Measurements from ENCODE around the gene HSPB3. TPM values are rescaled to one million over a fixed set of nuclear protein-coding genes. Genes with fewer than 3 reads are reported as not detected.
"Not testable (repeated sequence)": the region's sequence is repeated elsewhere in the genome, so short reads cannot be mapped to it uniquely, and the experiment has no call there.

The HSPB3 gene
- polyA plus RNA-seq, 2 of the 4 experiments (the other 2 are of a cell fraction), result not detected

- Histone ChIP-seq H3K27ac (no peak overlapping the region), H3K4me2 (no peak overlapping the region), H3K4me1 (no peaks in the 10 kb centered on the region), H3K9me3 (no peaks in the 10 kb centered on the region), H3K4me3 (no peak overlapping the region)
- ChIA-PET CTCF (interaction anchor here (0.9 to 3.0 kb wide), 7 partner anchors 18 to 722 kb away, joined by 3 to 20 read pairs (median 5); partner anchors contain the start of genes ARL15 and SNX18), POLR2A (no interaction called here)
- no peak for FAIRE-seq
- no peak for TF ChIP-seq ZSCAN20 (CRISPR knock-in tag; IDR thresholded peaks at IDR 0.05)
- TF ChIP-seq HEYL (CRISPR knock-in tag; IDR thresholded peaks at IDR 0.05), result no peak
- no peak for TF ChIP-seq CEBPB (IDR thresholded peaks at IDR 0.05)
- TF ChIP-seq NFE2L2 (conservative IDR thresholded peaks at IDR 0.05; ENCODE audit: low read length), result no peak
- no peak for TF ChIP-seq SREBF2 (IDR thresholded peaks at IDR 0.05)
- TF ChIP-seq, protein P1, sequence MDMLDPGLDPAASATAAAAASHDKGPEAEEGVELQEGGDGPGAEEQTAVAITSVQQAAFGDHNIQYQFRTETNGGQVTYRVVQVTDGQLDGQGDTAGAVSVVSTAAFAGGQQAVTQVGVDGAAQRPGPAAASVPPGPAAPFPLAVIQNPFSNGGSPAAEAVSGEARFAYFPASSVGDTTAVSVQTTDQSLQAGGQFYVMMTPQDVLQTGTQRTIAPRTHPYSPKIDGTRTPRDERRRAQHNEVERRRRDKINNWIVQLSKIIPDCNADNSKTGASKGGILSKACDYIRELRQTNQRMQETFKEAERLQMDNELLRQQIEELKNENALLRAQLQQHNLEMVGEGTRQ (IDR thresholded peaks at IDR 0.05), result no peak
- WGBS (ENCODE audit: missing lambda C conversion rate), result 77% methylated on average over 2 of the region's 2 CpGs
- no peak for ATAC-seq
- no peak for DNase-seq (ENCODE audit: low read depth in 1 of 2, low spot score in 1 of 2)
These were observed 30.2 kb upstream of the HSPB3 start for GRCh38 chr5:54425258-54425657.

GRCh38 chr5:54426209-54426608, 29.3 kb upstream of the HSPB3 start:
- ChIA-PET POLR2A (interaction anchor here (0.6 to 1.1 kb wide), 2 partner anchors 31 to 116 kb away, joined by 3 read pairs; partner anchors contain the start of gene ARL15), CTCF (interaction anchor here (0.7 to 3.0 kb wide), 5 partner anchors 17 to 183 kb away, joined by 3 to 20 read pairs (median 5); no protein-coding TSS in a partner anchor)
- no peak for ATAC-seq
- Histone ChIP-seq H3K9me3 (no peaks in the 10 kb centered on the region), H3K27ac (no peak overlapping the region), H3K4me3 (no peak overlapping the region), H3K4me1 (no peaks in the 10 kb centered on the region), H3K4me2 (no peak overlapping the region)
- no peak for FAIRE-seq
- 58% methylated on average over 1 of the region's 1 CpG for WGBS (ENCODE audit: missing lambda C conversion rate)
- no peak for DNase-seq (ENCODE audit: low read depth in 1 of 2, low spot score in 1 of 2)
- no peak for TF ChIP-seq FOSL2 (IDR thresholded peaks at IDR 0.05)
- TF ChIP-seq FOSL2 (CRISPR knock-in tag; IDR thresholded peaks at IDR 0.05), result no peak

- H3K4me1 ChIP-seq, result peaks cover 11% of the 10 kb centered on the region
- POLR2A ChIA-PET; H3K9me3 ChIP-seq; H3K4me3 ChIP-seq; ATAC-seq; H3K27ac ChIP-seq; FAIRE-seq; H3K4me2 ChIP-seq; DNase-seq (ENCODE audit: low read depth in 1 of 2, low spot score in 1 of 2): not testable (repeated sequence)
- CTCF ChIA-PET, result interaction anchor here (1.4 to 2.4 kb wide), 3 partner anchors 8 to 55 kb away, joined by 5 to 15 read pairs (median 9); no protein-coding TSS in a partner anchor
- 62% methylated on average over 2 of the region's 2 CpGs for WGBS (ENCODE audit: missing lambda C conversion rate)
- peak; percentile 62 for TF ChIP-seq ZC3H11A (IDR thresholded peaks at IDR 0.05)
These were observed 20.8 kb upstream of the HSPB3 start for GRCh38 chr5:54434650-54435049.

DNA sequence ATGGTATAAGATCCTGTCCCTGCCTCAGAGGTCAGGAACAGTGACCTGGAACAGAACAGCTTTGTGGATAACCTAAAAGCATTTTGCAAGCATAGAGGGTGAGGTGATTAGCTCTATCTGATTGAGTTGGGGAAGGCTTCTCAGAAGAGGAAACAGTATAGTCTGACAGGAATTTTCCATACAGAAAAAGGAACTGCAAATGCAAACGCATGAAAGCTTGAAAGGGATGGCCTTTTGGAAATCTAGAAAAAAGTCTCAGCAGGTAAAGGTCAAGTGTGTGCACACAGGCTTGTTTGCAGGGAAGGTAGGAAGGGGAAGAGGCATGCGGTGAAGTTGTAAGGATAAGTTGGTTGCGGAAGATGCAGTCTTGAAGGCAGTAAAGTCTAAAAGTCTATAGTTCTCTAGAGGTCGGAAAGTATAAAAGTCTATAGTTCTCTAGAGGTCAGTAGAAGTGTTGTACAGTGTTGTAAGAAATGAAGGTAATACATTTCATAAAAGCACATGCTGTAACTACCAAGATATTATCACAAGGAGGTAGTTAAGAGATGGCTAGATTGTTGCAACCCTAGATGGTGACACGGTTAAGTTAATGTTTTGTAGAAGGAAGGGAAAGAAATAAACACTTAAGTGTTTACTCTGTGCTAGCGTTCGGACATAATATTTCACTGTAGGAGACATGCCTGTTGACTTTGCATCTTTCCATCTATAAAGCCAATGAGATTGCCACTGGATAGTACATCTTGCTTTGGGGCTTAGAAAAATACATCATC, 16.7 kb upstream of the HSPB3 start:
- peak overlapping the region; percentile 45 for H3K4me2 ChIP-seq
- ATAC-seq (peak in 1 of 2 experiments; percentile 59; a peak in 4 of 6 replicates), FAIRE-seq (no peak), DNase-seq (ENCODE audit: low read depth in 1 of 2, low spot score in 1 of 2) (peak in 1 of 2 experiments; percentile 33)
- peak overlapping the region in 1 of 2 experiments; percentile 22; a peak in 1 of 6 replicates for H3K27ac ChIP-seq
- ChIA-PET POLR2A (interaction anchor here (1.1 kb wide), 1 partner anchor 129 kb away, joined by 3 read pairs; the partner anchor contains the start of gene ARL15), CTCF (interaction anchor here (1.8 to 2.3 kb wide), 2 partner anchors 50 to 195 kb away, joined by 8 to 10 read pairs; no protein-coding TSS in a partner anchor)
- no peaks in the 10 kb centered on the region for H3K9me3 ChIP-seq
- peaks cover 25% of the 10 kb centered on the region for H3K4me1 ChIP-seq
- TF ChIP-seq ZNF302 (CRISPR knock-in tag; IDR thresholded peaks at IDR 0.05), result no peak
- TF ChIP-seq MAZ (IDR thresholded peaks at IDR 0.05; ENCODE audit: borderline replicate concordance, low read depth, low read length), result no peak
- no peak for TF ChIP-seq HOXB13 (CRISPR knock-in tag; IDR thresholded peaks at IDR 0.05; ENCODE audit: low read depth)
- TF ChIP-seq HOXB5 (CRISPR knock-in tag; IDR thresholded peaks at IDR 0.05), result no peak
- no peak for TF ChIP-seq FOSL2 (IDR thresholded peaks at IDR 0.05)
- TF ChIP-seq FOSL2 (CRISPR knock-in tag; IDR thresholded peaks at IDR 0.05), result no peak
- no peak for TF ChIP-seq REST (IDR thresholded peaks at IDR 0.05)
- no peak overlapping the region for H3K4me3 ChIP-seq
- 20% methylated on average over 7 of the region's 7 CpGs for whole genome bisulfite sequencing (ENCODE audit: missing lambda C conversion rate)

All from A549 (cell line).